Activated effector memory CD4-positive, alpha-beta T cell treated with Interleukin-2 at 50 U/mL for 16 hours (primary cell): Measurements from ENCODE around the gene PLCL2.
A peak's percentile ranks its signal among the peaks of the same experiment; 100 is the strongest.
"Not testable (repeated sequence)": the region's sequence is repeated elsewhere in the genome, so short reads cannot be mapped to it uniquely, and the experiment has no call there.

Experiments
- DNase-seq: peaks from one replicate; pipeline ENCODE4 v3.0.0-alpha.2; 2020

The PLCL2 gene

DNA sequence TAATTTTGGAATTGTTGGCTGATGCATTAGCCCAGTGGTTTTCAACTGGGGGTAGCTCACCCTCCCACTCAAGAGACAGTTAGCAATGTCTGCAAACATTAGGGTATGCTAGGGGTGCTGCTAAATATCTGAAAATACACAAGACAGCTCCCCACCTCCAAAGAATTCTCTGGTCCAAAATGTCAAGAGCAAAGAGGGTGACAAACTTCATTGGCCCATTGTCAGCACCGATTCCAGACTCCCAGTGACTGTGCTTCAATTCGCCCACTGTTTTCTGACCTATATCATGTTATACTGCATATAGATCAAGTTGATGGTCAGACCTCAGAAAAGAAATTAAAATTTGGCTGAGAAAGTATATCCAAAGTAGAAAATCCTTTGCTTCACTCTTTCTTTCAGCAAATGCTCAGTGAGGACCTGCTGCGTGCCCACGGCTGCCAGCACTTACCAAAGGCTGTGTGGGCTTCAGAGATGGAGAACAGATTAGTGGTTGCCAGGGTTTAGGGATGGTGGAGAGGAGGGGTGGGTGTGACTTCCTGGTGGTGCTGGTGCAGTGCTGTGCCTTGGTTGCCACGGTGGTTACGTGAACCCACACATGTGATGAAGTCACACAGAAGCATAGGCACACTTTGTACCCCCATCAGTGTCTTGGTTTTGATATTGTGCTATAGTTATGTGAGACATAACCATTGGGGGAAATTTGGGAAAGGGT is 204.0 kb downstream of the PLCL2 start:
- DNase-seq: peak; percentile 21

DNA sequence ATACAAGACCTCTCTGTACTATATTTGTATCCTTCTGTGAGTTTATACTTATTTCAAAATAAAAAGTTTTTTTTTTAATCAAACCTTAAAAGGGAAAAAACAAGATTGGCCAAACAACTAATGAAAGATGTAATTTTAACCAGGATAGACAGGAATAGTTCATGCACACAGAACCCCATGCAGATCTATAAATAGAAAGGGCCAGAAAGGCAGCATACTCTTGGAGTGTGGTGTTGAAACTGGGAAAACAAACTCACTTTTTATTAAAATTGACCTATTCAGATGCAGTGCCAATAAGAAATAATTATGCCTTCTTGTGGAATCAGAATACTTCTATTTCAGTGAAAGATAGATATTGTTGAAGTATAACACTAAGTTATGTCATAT is 204.6 kb downstream of the PLCL2 start:
- DNase-seq: no peak

DNA sequence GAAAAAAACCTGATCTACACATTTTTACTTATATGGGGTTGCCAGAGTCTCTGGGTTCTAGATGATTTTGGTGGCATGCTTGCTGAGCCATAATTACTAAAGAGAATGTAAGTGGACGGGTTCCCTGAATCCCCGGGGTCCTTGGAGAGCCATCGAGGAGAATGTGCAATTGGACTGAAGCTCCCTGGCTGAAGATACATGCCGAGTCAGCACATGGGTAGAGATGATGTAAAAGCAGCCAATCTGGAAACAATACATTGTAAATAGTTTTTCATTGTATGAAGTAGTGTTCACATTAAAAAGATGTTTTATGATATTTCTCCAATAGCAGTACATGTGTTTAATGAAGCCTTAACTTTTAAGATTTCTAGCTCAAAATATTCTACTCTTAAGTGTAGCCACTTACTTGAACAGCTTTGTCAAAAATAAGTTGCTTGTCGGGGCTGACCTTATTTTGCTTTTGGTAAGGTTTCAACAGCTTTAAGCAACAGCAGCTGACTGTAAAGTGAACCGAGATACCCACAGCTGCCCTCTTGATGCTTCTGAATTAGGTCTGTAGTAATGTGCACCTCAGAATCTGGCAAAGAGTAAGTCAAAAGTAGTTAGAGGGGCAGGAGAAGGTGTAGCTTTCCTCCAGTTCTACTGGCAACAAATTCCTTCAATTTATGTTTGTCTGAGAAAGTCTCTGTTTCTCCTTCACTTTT is 205.7 kb downstream of the PLCL2 start:
- DNase-seq: no peak

DNA sequence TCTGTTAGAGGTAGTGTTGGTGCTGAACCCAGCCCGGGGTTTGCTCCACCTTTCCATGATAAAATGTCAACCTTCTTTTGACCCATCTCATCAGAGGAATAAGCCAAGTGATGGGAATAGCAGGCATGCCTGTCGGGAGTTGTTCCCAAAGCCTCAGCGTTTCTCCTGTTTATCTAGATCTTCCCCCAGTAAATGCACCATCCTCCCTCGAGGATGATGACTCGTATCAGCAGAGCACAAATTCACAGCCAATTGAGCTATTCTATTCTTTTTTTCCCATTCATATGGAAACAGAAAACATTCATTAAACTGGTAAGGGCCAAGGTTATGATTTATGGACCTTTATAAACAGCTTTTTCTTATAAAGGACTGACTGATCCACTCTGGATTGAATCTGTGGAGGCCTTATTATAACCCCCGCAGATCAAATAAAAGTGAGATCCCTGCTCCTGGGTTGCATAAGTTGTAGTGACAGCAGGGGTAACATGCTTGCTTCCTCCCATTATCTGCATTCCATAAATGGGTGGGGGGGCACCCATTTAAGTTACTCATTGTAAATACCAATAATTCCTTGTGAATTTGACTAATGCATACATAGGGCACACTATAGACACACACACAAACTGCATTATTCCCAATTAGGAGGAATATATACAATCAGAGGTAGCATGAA is 207.3 kb downstream of the PLCL2 start:
- no peak for DNase-seq

DNA sequence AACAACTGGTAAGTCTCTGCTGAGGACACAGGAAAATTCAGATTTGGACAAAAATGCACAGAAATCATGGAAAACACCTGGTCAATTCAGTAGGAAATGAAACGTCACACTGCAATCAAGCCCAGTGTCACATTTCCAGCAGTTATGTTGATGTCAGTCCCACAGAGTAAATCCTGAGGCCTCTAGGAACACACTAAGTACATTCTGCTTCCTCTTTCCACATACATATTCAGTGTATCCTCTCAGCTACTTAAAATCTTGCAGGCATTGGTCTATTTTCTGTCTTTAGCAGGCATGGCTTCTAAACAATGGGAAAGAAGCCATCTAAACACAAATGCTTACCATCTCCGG is 207.8 kb downstream of the PLCL2 start:
- DNase-seq: no peak

DNA sequence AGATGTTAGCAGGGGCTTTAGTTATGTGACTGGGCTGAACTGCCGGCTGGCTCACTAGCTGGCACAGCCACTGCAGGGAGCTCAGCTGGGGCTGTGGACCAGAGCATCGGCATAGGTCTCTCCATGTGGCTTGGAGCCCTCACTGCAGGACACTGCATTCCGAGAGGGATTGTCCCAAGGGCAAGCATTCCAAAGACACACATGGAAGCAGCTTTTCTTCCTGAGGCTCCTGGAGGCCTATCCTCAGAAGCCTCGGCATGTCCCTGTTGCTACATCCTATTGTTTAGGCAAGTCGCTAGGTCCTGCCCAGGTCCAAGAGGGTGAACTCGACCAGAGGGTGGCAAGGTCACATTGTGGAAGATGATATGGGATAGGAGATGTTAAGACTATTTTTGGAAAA is 209.8 kb downstream of the PLCL2 start:
- no peak for DNase-seq

DNA sequence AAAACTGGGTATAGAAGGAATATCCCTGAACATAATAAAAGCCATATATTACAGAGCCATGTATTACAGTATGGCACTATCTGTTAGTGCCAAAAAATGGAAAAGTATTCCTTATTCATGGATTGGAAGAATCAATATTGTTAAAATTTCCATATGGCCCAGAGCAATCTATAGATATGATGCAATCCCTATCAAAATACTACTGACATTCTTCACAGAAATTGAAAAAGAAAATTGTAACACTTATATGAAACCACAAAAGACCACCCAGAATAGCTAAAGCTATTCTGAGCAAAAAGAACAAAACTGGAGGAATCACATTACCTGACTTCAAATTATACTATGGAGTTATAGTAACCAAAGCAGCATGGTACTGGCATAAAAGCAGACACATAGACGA is 218.8 kb downstream of the PLCL2 start:
- no peak for DNase-seq

DNA sequence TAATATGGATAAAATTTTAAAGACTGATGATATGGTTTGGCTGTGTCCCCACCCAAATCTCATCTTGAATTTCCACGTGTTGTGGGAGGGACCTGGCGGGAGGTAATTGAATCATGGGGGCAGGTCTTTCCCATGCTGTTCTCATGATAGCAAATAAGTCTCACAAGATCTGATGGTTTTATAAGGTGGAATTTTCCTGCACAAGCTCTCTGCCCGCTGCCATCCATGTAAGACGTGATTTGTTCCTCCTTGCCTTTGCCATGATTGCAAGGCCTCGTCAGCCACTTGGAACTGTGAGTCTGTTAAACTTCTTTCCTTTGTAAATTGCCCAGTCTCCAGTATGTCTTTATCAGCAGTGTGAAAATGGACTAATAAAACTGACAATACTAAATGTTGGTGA is 222.0 kb downstream of the PLCL2 start:
- not testable (repeated sequence) for DNase-seq

DNA sequence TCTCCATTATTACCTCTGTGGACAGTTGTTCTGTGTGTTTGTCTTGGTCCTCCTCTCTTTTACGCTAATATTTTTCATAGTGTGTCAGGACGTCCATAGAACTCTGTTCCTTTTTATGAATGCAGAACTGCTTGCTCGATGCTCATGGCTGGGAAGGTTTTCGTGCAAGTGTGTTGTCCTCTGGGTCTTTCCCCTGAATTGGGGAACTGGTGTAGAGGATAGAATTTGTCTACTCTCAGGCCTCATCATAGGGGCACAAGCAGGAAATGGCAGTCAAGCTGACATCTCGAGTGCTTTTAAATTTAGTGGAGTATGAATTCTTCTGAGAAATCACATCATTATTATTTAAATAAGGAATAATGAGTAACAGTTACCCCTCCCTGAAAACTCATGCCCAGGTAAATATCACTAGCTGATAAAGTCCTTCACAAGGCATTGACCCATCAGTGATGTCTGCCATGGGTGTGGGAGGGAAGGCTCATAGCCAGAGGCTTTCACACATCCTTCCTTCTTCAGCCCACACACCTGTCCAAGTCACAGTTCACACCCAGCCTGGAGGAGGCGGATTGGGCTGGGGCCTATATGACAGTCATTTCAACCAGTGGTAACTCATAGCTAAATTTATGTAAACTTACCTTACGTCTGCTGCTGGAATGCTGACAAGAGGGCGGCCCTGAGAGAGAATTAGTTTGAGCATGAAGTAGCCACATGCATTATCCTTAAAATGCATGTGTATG is 226.1 kb downstream of the PLCL2 start:
- no peak for DNase-seq

DNA sequence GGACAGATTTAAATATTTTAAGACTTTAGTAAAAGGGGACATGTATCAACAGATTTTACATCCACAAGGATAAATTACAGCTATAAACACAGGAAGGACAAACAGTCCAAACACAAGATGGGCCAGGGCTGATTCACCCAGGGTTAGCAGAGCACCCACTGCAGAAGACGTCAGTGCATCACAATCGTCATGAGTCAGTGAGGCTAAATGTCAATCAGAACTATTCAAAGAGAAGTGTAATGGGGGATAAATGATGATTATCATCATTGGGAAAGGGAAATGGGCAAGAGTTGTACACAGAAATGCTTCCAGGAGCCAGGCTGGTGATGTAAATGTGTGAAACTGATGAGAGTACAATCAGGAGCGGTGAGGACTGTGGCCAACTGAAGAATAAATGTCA is 226.8 kb downstream of the PLCL2 start:
- DNase-seq: no peak

DNA sequence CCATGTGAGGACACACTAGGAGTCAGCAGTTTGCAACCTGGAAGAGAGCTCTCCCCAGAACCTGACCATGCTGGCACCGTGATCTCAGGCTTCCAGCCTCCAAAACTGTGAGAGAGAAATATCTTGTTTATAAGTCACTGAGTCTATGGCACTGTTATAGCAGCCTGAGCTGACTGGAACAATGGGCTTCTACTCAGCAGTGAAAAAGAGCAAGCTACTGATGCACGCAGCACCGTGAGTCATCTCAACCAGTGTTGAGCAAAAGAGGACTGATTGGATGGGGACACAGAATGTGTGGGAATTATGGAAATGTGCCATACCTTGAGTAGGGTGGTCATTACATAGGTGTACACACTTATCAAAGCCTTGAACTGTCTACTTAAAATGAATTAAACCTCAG is 230.4 kb downstream of the PLCL2 start:
- DNase-seq: no peak

DNA sequence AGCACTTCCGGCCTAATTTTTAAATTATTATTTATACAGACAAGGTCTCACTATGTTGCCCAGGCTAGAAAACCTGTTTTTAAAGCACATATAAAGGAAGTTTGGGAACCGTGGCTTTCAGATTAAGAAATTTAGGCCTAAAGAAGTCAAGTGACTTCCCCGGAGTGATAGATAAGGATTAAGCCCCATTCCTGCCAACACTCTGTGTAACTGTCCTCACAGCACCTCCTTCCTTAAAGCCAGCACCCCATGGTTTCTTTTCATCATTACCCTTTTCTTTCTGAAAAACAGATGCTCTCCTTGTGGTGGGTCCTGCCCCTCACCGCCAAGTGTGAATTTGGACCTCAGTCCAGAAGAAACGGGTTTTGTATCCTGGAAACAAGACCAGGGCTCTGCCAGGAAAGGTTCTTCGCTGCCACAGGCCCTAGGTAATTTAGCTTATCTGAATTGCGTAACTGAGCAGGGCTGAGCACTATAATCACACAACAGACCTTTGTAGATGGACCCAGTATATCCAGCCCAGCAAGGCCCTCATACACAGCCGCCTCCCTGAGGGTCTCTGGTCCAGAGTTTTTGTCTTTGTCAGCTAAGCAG is 231.3 kb downstream of the PLCL2 start:
- DNase-seq: no peak

DNA sequence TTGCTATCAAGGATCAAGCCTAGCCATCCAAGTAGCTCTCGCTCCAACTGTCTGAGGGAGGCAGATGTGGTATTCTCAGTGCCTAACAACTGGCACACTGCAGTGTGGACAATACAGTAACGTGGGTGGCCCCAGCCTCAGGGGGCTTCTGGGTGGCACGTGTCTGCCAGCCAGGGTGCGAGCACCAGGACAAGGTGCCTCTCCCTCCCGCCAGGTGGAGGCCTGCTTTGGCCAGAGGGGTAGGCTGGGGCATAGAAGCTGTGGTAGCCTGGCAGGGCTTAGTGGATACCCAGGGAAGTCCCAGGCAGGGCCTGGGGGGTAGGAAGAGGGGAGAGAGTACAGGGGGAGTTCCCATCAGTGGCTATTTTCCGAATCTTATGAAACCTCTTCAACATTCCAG is 234.0 kb downstream of the PLCL2 start:
- DNase-seq: no peak

DNA sequence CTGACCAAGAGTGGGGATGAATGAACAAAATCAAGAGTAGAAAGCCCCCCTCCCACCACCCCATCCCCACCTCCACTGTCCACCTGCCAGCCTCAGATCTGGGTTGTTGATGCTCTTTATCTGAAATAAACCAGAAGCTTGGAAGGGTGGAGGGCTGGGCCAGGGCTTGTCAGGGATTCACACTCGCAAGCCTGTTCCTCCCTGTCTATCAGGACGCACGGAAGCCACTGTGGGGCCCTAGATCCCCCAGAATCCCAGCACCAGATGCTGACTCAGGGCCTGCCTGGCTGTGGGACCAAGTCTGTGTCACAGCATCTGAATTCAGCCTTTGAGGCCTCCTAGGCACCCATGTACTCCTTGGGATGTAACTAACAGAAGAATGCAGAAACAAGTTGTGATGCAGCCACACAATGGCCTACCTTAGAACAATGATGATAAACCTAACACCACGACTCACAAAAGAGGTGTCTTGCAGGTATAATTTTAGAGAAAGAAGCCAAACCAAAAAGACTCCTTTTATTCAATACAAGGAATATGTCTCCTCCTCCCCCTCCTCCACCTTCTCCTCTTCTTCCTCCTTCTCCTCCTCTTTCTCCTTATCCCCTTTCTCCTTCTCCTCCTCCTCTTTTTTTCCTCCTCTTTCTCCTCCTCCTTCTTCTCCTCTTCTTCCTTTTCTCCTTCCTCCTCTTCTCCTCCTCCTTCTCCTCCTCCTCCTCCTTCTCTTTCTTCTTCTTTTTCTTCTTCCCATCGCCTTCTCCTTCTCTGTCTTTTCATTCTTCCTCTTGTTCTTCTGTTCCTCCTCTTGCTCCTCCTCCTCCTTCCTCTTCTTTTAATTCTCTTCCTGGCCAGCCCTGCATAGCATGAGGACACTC is 234.7 kb downstream of the PLCL2 start:
- DNase-seq: no peak

DNA sequence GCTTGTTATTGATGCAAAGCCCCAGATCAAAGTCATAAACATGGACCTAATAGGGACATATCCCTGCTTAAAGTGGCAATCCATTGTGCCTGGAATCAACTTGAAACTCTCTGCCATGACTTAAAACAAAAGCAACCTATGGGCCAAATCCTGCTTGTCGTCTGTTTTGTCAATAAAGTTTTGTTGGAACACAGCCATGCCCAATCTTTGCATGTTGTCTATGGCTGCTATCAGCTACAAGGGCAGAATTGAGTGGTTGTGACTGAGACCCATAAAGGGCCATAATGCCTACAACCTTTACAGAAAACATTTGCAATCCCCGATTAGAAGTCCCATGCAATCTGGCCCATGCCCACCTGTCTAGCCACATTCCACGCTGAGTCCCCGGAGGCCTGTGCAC is 235.4 kb downstream of the PLCL2 start:
- DNase-seq: no peak

DNA sequence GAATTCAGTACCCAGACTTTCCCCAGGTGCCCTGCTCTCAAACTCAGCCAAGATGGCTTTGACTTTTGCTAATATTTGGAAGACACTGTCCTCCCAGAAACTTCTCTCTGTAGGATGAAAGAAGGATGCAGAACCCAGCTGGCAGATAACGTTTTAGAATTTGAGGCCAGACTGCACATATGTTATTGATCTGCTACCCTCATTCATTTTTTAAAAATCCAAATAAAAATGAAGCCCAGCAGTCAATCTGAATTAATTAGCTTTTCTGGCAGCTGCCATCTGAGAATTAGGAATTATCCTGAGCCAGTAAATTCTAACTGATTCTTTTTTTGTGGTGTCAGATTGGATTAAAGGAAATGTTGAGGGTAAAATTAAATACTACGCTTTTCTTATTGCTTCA is 236.6 kb downstream of the PLCL2 start:
- no peak for DNase-seq

DNA sequence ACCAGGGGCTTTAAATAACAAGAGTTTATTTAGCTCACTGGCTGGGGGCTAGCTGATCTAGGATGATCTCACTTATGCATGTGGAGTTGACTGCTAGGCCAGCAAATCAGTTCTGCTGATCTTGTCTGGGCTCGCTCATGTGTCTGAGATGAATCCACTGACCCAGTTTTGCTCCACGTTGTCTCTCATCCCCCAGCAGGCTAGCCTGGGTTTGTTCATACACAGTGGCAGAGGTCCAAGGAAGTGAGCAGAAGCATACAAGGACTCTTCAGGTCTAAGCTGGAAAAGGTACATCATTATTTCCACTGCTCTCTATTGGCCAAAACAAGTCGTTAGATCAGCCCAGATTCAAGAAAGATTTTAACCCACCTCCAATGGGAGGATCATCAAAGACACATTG is 238.0 kb downstream of the PLCL2 start:
- DNase-seq: no peak

DNA sequence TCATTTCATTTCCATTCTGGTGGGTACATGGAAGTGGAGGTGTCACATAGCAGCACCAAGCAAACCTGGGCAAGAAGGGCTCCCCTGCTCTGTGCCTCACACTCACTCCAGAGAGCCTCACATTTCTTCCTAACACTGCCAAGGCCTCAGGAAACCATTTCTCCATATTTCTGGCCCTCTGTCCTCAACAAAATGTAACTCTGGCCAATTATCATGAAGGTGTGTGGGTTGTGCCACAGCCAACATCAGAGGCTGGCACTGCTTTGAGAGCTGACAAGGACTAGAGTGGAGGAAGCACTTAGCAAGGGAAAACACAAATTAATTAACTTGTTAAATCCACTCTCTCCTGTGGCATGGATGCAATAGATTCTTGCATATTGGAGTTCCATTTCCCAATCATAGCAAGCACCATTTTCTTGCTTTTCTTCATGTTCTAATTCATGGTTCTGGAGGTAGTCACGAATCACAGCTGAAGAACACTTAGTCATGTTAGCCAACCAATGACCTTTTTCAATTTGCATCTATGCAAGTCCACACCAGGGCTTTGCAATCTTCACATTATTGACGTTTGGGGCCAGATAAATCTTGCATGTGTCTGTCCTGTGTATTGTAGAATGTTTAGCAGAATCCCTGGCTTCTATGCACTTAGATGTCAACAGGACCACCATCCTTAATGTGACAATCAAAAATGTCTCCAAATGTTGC is 241.1 kb downstream of the PLCL2 start:
- no peak for DNase-seq

DNA sequence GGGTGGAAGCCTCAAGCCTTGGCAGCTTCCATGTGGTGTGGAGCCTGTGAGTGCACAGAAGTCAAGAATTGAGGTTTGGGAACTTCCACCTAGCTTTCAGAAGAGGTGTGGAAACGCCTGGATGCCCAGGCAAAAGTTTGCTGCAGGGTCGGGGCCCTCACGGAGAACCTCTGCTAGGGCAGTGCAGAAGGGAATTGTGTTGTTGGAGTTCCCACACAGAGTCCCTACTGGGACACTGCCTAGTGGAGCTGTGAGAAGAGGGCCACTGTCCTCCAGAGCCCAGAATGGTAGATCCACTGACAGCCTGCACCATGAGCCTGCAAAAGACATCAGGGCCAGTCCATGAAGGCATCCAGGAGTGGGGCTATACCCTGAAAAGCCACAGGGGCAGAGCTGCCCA is 243.9 kb downstream of the PLCL2 start:
- DNase-seq: not testable (repeated sequence)

DNA sequence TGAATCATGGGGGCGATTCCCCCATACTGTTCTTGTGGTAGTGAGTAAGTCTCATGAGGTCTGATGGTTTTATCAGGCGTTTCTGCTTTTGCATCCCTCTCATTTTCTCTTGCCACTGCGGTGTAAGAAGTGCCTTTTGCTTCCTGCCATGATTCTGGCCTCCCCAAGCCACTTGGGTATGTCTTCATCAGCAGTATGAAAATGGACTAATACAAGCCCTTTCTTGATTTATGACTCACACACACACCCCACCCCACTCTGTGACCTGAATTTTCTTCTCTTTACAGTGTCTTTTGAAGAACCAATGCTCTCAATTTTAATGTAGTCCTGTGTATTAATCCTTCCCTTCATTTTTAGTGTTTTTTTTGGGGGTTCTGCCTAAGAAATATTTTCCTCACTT is 244.8 kb downstream of the PLCL2 start:
- DNase-seq: no peak

DNA sequence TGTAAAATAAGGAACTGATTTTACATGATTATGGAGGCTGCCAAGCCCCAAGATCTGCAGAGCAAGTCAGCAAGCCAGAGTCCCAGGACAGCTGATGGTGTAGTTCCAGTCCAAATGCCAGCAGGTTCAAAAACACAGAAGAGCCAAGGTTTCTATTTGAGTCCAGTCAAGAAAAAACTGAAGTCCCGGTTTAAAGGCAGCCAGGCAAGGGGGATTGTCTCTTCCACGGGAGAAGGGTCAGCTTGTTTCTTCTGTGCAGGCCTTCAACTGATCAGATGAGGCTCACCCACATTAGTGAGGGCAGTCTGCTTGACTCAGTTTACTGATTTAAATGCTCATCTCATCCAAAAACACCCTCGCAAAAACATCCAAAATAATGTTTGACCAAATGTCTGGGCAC is 246.2 kb downstream of the PLCL2 start:
- no peak for DNase-seq
